ENCODE data around the gene CORO2B.

The CORO2B gene

GRCh38 chr15:68620721-68621527, 42.1 kb downstream of the CORO2B start:
- no peak overlapping the region for H3K4me3 ChIP-seq (ENCODE audit: low read depth, low read length)
- DNase-seq (ENCODE audit: low read depth): peak; percentile 99

DNA sequence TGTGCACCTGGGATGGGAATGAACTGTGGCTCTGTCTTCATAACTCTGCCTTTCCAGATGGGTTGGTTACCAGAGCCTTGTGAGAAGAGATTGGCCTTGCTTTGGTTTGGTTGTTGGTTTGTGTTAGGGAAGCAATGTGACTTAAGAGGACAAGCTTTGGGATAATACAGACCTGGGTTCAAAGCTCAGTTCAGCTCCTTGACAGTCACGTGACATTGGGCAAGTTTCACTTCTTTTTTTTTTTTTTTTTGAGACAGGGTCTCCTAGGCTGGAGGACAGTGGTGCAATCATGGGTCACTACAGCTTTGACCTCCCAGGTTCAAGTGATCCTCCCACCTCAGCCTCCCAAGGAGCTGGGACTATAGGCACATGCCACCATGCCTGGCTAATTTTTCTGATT, 42.7 kb downstream of the CORO2B start:
- TF ChIP-seq, protein P1, sequence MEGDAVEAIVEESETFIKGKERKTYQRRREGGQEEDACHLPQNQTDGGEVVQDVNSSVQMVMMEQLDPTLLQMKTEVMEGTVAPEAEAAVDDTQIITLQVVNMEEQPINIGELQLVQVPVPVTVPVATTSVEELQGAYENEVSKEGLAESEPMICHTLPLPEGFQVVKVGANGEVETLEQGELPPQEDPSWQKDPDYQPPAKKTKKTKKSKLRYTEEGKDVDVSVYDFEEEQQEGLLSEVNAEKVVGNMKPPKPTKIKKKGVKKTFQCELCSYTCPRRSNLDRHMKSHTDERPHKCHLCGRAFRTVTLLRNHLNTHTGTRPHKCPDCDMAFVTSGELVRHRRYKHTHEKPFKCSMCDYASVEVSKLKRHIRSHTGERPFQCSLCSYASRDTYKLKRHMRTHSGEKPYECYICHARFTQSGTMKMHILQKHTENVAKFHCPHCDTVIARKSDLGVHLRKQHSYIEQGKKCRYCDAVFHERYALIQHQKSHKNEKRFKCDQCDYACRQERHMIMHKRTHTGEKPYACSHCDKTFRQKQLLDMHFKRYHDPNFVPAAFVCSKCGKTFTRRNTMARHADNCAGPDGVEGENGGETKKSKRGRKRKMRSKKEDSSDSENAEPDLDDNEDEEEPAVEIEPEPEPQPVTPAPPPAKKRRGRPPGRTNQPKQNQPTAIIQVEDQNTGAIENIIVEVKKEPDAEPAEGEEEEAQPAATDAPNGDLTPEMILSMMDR (conservative IDR thresholded peaks at IDR 0.05; ENCODE audit: low read depth, low read length): no peak
- H3K4me3 ChIP-seq (ENCODE audit: low read depth, low read length): no peak overlapping the region
- no peak for DNase-seq (ENCODE audit: low read depth)

More at GRCh38 chr15:68620721-68621527, 42.1 kb downstream of the CORO2B start:
- TF ChIP-seq, protein P1 (conservative IDR thresholded peaks at IDR 0.05; ENCODE audit: low read depth, low read length): no peak

DNA sequence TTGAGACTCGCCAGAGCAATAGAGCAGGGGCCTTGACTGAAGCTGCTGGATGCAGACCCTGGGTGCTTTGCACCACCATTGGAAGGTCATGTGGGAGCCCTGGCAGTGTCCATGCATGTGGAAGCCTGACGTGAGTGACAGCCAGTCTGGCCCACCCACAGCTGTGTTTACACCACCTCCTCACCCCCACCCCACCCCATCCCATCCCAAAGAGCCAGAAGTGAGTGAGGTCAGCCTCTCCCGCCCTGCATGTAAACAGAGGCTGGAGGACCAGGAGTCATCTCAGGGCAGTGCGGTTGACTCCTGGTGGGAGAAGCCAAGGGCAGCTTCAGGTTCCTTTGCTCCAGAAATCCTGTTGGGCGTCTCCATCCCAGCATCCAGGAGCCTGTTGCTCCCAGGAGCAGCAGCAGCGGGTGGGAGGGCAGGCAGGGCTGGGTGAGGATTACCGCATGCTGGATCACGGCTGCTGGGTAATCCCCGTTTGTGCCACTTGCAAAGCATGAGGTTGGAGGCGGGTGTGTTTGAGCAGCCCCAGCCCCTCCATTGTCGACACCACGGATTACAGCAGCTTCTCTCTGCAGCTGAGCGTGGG, 44.6 kb downstream of the CORO2B start:
- no peak overlapping the region for H3K4me3 ChIP-seq (ENCODE audit: low read depth, low read length)
- TF ChIP-seq, protein P1 (conservative IDR thresholded peaks at IDR 0.05; ENCODE audit: low read depth, low read length): no peak
- DNase-seq (ENCODE audit: low read depth): peak; percentile 64

- DNase-seq (ENCODE audit: low read depth): no peak
- TF ChIP-seq, protein P1 (conservative IDR thresholded peaks at IDR 0.05; ENCODE audit: low read depth, low read length): no peak
- H3K4me3 ChIP-seq (ENCODE audit: low read depth, low read length): no peak overlapping the region
These were observed 47.1 kb downstream of the CORO2B start for GRCh38 chr15:68625853-68626252.

GRCh38 chr15:68626283-68626682, 47.5 kb downstream of the CORO2B start:
- no peak for DNase-seq (ENCODE audit: low read depth)
- TF ChIP-seq, protein P1 (conservative IDR thresholded peaks at IDR 0.05; ENCODE audit: low read depth, low read length): no peak
- H3K4me3 ChIP-seq (ENCODE audit: low read depth, low read length): no peak overlapping the region

DNA sequence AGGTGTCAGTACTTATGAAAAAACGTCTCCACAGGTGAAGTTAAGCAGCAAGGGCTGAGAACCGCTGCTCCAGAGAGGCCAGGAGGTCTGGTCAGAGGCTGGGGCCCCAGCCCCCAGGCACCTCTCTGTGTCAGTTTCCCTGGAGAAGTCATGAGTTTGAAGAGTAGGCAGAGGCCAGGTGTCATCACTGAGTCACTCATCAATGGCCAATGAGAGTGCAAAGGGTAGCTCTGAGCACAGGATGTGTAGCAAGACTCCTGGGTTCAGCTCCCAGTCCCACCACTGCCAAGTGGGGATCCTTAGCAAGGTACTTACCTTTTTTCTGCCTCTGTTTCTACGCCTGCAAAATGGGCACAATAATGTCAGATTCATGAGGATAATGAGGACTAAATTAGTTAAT, 47.9 kb downstream of the CORO2B start:
- TF ChIP-seq, protein P1 (conservative IDR thresholded peaks at IDR 0.05; ENCODE audit: low read depth, low read length): no peak

More for the DNA sequence above, 47.9 kb downstream of the CORO2B start:
- peak; percentile 42 for DNase-seq (ENCODE audit: low read depth)
- H3K4me3 ChIP-seq (ENCODE audit: low read depth, low read length): no peak overlapping the region

All from choroid plexus epithelial cell (primary cell).